Measurements from ENCODE around the gene ORAI2.

DNA sequence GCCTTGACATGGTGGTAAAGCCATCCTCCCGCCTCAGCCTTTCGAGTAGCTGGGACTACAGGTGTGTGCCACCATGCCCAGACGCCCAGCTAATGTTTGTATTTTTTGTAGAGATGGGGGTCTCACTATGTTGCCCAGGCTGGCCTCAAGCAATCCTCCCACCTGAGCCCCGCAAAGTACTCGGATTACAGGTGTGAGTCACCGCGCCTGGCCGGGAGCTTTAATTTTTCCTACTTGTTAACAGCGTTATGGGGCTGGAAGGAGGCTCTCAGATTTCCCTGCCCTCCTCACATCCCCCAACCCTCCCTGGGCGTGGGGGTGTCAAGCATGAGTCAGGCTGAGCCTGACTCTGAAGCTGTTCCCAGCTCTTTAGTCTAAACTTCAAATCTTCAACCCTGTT, 23.0 kb downstream of the ORAI2 start:
- TF ChIP-seq POLR2AphosphoS5 (IDR thresholded peaks at IDR 0.05; ENCODE audit: low read depth, low read length) (no peak), POLR2A (IDR thresholded peaks at IDR 0.05; ENCODE audit: low read depth, low read length) (no peak)
